CD4-positive, alpha-beta T cell treated with Interleukin-4 for 4 hours (primary cell): Measurements from ENCODE around the gene PRR16.
"Not testable (repeated sequence)": the region's sequence is repeated elsewhere in the genome, so short reads cannot be mapped to it uniquely, and the experiment has no call there.

Experiments
- DNase-seq: peaks from one replicate; pipeline ENCODE4 v3.0.0-alpha.2; 2020

Gene PRR16

GRCh38 chr5:120682851-120683250, 218.8 kb downstream of the PRR16 start:
- no peak for DNase-seq

GRCh38 chr5:120683580-120683979, 219.5 kb downstream of the PRR16 start:
- DNase-seq = no peak

GRCh38 chr5:120684213-120684612, 220.1 kb downstream of the PRR16 start:
- DNase-seq = no peak

GRCh38 chr5:120684749-120685415, 220.8 kb downstream of the PRR16 start:
- no peak for DNase-seq

- no peak for DNase-seq
Observed at GRCh38 chr5:120690621-120691407, 226.7 kb downstream of the PRR16 start.

- no peak for DNase-seq
Observed at GRCh38 chr5:120692325-120692724, 228.2 kb downstream of the PRR16 start.

- no peak for DNase-seq
Observed at GRCh38 chr5:120695368-120695880, 231.3 kb downstream of the PRR16 start.

- no peak for DNase-seq
Observed at GRCh38 chr5:120697147-120697546, 233.0 kb downstream of the PRR16 start.

GRCh38 chr5:120697670-120698327, 233.7 kb downstream of the PRR16 start:
- not testable (repeated sequence) for DNase-seq

GRCh38 chr5:120700653-120701052, 236.6 kb downstream of the PRR16 start:
- not testable (repeated sequence) for DNase-seq

GRCh38 chr5:120702817-120703538, 238.9 kb downstream of the PRR16 start:
- DNase-seq = not testable (repeated sequence)

GRCh38 chr5:120703918-120704587, 240.0 kb downstream of the PRR16 start:
- DNase-seq = no peak

- no peak for DNase-seq
Observed at GRCh38 chr5:120706877-120707276, 242.8 kb downstream of the PRR16 start.

GRCh38 chr5:120717381-120717780, 253.3 kb downstream of the PRR16 start:
- DNase-seq = no peak

GRCh38 chr5:120730214-120730613, 266.1 kb downstream of the PRR16 start:
- no peak for DNase-seq

GRCh38 chr5:120734033-120734432, 269.9 kb downstream of the PRR16 start:
- no peak for DNase-seq

- DNase-seq = no peak
Observed at GRCh38 chr5:120735076-120735475, 271.0 kb downstream of the PRR16 start.
